Stimulated activated CD8-positive, alpha-beta memory T cell treated with anti-CD3 and anti-CD28 coated beads, Interleukin-15, amount 100 ng/mL, for 48 hours (primary cell): Measurements from ENCODE around the gene TMCO6.
A peak's percentile ranks its signal among the peaks of the same experiment; 100 is the strongest.

Experiments used
- DNase-seq, 2 donors: peaks; one replicate each; pipeline ENCODE4 v3.0.0-alpha.2; 2020; ENCODE audit warnings: low read depth in 2 of 2

The TMCO6 gene

DNA sequence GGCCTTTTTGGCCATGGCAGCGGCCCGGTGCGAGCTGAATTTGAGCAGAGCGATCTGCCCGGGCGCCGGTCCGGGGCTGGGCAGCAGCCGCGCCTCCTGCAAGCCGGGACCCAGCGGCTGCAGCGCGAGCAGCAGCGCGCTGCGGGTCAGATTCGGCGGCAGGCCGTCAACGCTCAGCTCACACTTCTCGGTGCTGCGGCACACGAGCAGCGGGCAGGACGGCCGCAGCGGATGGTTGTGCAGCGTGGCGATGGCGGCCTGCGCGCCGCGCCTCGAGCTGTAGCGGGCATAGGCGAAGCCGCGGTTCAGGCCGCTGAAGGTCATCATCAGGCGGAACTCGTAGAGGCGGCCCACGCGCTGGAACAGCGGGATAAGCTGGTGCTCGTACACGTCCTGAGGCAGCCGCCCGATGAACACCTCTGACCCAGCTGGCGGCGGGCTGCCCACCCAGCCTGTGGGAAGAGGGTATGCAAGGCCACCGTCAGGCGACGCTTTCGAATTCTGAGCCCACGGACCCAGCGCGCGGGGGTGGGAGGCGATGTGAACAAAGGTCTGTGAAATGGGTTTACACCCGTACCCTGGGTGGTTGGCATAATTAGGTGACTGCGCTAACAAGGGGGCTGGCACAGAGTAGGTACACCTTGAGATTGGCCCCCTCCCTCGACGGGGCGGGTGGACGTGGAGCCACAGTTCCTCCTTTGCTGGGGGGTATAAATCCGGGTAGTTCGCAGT, 33.4 kb downstream of the TMCO6 start:
- no peak for DNase-seq

GRCh38 chr5:140673187-140673976, 34.1 kb downstream of the TMCO6 start, which contains the start of gene DND1:
Gene DND1 (minus strand): TSS chr5:140673576. CDS start chr5:140673542, 34 bp downstream.
- DNase-seq: no peak

DNA sequence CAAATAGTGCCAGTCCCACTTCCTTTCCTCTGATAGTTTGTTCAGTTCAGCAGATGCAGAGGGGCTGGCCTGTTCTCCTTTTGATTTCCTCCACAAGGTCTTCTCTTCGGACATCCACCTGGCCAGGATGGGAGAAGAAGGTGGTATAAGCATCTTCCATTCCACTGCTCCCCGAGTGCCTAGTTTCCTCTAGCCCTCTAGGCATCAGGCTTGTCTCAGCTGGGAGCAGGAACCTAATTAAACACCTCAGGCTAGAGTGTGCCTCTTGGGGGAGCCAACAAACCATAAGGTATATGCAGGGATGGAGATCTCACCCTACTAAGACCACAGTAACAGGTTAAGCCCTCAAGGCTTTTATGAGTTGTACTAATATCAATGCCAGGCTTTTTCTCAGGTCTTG, 35.0 kb downstream of the TMCO6 start:
- no peak for DNase-seq

GRCh38 chr5:140674629-140675028, 35.4 kb downstream of the TMCO6 start:
- DNase-seq: no peak

- no peak for DNase-seq
Measured at GRCh38 chr5:140677947-140678346, 38.7 kb downstream of the TMCO6 start.

- DNase-seq: no peak
Measured at GRCh38 chr5:140678993-140679392, 39.7 kb downstream of the TMCO6 start.

GRCh38 chr5:140690376-140690932, 51.2 kb downstream of the TMCO6 start:
- no peak for DNase-seq

DNA sequence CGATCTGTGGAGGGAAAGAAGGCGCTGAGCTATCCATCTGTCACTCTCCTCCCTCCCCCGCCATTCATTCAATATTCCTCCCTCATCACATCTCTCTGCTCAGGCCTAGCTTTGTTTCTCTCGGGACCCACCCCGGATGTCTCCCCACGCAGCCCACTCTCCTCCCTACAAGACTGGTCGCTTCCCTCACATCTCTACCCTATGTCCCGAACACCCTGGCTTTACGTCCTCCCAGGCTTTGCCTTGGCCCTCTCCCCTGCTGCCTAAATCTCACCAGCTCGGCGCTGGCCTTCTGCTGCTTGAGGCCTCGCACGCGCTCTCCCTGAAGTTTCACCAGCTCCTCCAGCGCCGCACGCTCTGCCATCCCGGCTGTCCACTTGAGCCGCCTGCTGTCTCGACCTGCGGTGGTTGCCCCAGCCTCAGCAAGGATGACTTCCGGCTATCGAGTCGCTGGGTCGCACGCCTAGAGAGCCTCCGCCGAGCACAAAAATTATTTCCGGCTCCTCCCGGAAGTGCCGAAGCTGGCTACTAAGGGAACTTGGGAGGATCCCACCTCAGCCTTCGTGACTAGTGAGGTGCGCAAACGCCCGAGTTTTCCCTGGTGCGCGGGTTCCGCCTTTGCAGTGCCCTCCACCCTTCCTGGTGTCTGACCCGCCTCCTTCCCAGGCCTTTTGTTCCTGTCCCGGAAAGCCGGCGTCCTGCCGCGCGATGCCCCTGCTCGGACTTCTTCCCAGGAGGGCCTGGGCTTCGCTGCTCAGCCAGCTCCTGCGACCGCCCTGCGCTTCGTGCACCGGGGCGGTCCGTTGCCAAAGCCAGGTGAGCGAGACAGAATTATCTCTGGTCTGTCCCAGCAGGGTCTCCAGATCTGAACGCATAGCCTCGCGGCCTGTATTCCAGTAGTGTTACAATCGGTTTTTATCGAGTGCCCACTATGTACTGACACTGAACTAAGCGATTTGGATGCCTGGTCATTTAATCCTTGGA, 52.0 kb downstream of the TMCO6 start, which contains the start of the genes HARS1 and HARS2:
HARS1 (minus strand) TSS at position 430 of the 984 bp plus-strand sequence; CDS start at position 364, 66 bp downstream.
HARS2 (plus strand) TSS at position 515 of the 984 bp plus-strand sequence; CDS start at position 709, 194 bp downstream.
- DNase-seq: peak; percentile 84 to 87

DNA sequence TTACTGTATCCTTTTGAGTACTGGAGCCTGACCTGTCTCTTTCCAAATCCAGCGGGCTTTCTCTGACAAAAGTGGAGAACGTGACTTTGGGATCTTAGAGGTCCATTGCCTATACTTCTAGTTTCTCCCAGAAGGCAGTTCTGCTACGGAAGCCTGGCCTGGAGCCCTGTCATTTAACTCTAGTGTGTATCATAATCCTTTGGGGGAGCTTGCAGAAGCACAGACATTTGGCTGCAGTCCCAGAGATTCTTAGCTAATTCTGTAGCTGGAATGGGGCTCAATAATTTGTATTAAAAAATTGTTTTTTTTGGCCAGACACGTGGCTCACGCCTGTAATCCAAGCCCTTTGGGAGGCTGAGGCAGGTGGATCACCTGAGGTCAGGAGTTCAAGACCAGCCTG, 55.0 kb downstream of the TMCO6 start:
- no peak for DNase-seq
